IMR-90 (cell line): ENCODE results near the gene CMTR1. TPM values are rescaled to one million over a fixed set of nuclear protein-coding genes. Genes with fewer than 3 reads are reported as not detected.

Experiments used
- ATAC-seq: fragments of 200-7000 bp; cut with Tn5 transposase; 2 replicates; pipeline ENCODE4 v1.9.1; 2020; ENCODE audit warnings: low read depth, mild to moderate bottlenecking, moderate library complexity
- BruUV-seq: library from RNA; stranded (reverse); fragments of 400-500 nt; replicated peaks from 2 replicates; lab custom pipeline; 2021; lab: Mats Ljungman, UMichigan
- CTCF ChIA-PET: fragments of 300-600 bp; formaldehyde crosslinking; extraction: SDS; loops from one replicate; lab custom pipeline; 2021; ENCODE audit warnings: antibody characterized with exemption; lab: Yijun Ruan, JAX
- POLR2A ChIA-PET: fragments of 300-600 bp; sonication (Branson Sonifier 250); formaldehyde crosslinking; loops from one replicate; lab custom pipeline; 2022; ENCODE audit warnings: antibody characterized with exemption; ENCODE audit not compliant: unreplicated experiment; lab: Charles Lee
- DNase-seq: peaks from one replicate; pipeline ENCODE4 v3.0.0; 2013
- H2AFZ ChIP-seq: replicated peaks from 2 replicates; pipeline ENCODE3; 2013; ENCODE audit warnings: low read length, mild to moderate bottlenecking; ENCODE audit not compliant: poor library complexity
- H2AK5ac ChIP-seq: 2 replicates; pipeline ENCODE4 v1.6.1; 2013; ENCODE audit warnings: low read depth, low read length, inconsistent platforms
- H2AK9ac ChIP-seq: replicated peaks from 2 replicates; pipeline ENCODE3; 2013; ENCODE audit warnings: mild to moderate bottlenecking, low read depth, low read length, moderate library complexity; ENCODE audit not compliant: poor library complexity
- H2BK120ac ChIP-seq: 2 replicates; pipeline ENCODE4 v1.6.1; 2013; ENCODE audit warnings: low read depth, low read length, inconsistent platforms
- H2BK15ac ChIP-seq: 3 replicates; pipeline ENCODE4 v1.6.1; 2013; ENCODE audit warnings: low read depth, low read length, inconsistent platforms
- H2BK20ac ChIP-seq: 2 replicates; pipeline ENCODE4 v1.6.1; 2013; ENCODE audit warnings: low read depth, mild to moderate bottlenecking, inconsistent platforms, low read length, moderate library complexity
- H2BK5ac ChIP-seq: 2 replicates; pipeline ENCODE4 v1.6.1; 2013; ENCODE audit warnings: mild to moderate bottlenecking, low read depth, low read length, inconsistent platforms; ENCODE audit not compliant: poor library complexity, severe bottlenecking
- H3K14ac ChIP-seq: replicated peaks from 2 replicates; pipeline ENCODE4 v1.6.1; 2013; ENCODE audit warnings: low read depth, low read length, inconsistent platforms
- H3K18ac ChIP-seq: 2 replicates; pipeline ENCODE4 v1.6.1; 2013; ENCODE audit warnings: low read depth, low read length, control low read depth
- H3K23ac ChIP-seq: 2 replicates; pipeline ENCODE4 v1.6.1; 2013; ENCODE audit warnings: low read depth, low read length, inconsistent platforms
- H3K27ac ChIP-seq: 2 replicates; pipeline ENCODE4 v1.5.1; 2013; ENCODE audit warnings: mild to moderate bottlenecking, control low read depth, low read length; ENCODE audit not compliant: insufficient read depth
- H3K27me3 ChIP-seq: 2 replicates; pipeline ENCODE4 v1.6.1; 2013; ENCODE audit warnings: low read length; ENCODE audit not compliant: control insufficient read depth, insufficient read depth
- H3K36me3 ChIP-seq: 2 replicates; pipeline ENCODE4 v1.6.1; 2013; ENCODE audit warnings: low read length, mixed read lengths; ENCODE audit not compliant: control insufficient read depth, insufficient read depth
- H3K4ac ChIP-seq: 2 replicates; pipeline ENCODE4 v1.6.1; 2013; ENCODE audit warnings: low read depth, low read length, inconsistent platforms
- H3K4me1 ChIP-seq: 2 replicates; pipeline ENCODE4 v1.6.1; 2013; ENCODE audit warnings: low read length, mixed read lengths; ENCODE audit not compliant: control insufficient read depth, insufficient read depth
- H3K4me2 ChIP-seq: 2 replicates; pipeline ENCODE4 v1.6.1; 2013; ENCODE audit warnings: low read depth, mild to moderate bottlenecking, control low read depth, low read length, moderate library complexity
- H3K4me3 ChIP-seq: 2 replicates; pipeline ENCODE4 v1.5.1; 2013; ENCODE audit warnings: low read depth, mild to moderate bottlenecking, control low read depth, low read length, moderate library complexity; ENCODE audit not compliant: insufficient read depth
- H3K56ac ChIP-seq: 2 replicates; pipeline ENCODE4 v1.6.1; 2013; ENCODE audit warnings: low read length, inconsistent platforms; ENCODE audit not compliant: insufficient read depth; ENCODE audit errors: extremely low read depth
- H3K79me1 ChIP-seq, 2 experiments: 2 replicates each; pipeline ENCODE4 v1.6.1; 2013; ENCODE audit warnings: low read length in 2 of 2, inconsistent platforms in 1 of 2, low read depth in 1 of 2
- H3K9ac ChIP-seq: 2 replicates; pipeline ENCODE4 v1.6.1; 2013; ENCODE audit warnings: low read depth, low read length, control low read depth
- H3K9me1 ChIP-seq: 2 replicates; pipeline ENCODE4 v1.6.1; 2013; ENCODE audit warnings: low read length, inconsistent platforms; ENCODE audit not compliant: insufficient read depth
- H3K9me3 ChIP-seq: 2 replicates; pipeline ENCODE4 v1.6.1; 2013; ENCODE audit warnings: low read length; ENCODE audit not compliant: control insufficient read depth, insufficient read depth
- H4K20me1 ChIP-seq: 2 replicates; pipeline ENCODE4 v1.6.1; 2013; ENCODE audit warnings: low read length, inconsistent platforms; ENCODE audit not compliant: insufficient read depth
- H4K5ac ChIP-seq: 2 replicates; pipeline ENCODE4 v1.6.1; 2013; ENCODE audit warnings: mild to moderate bottlenecking, low read depth, low read length, control low read depth
- H4K8ac ChIP-seq, 2 experiments: 2 replicates each; pipeline ENCODE4 v1.6.1; 2013; ENCODE audit warnings: low read depth in 2 of 2, low read length in 2 of 2, control low read depth in 1 of 2, inconsistent platforms in 1 of 2
- H4K91ac ChIP-seq: 2 replicates; pipeline ENCODE4 v1.6.1; 2013; ENCODE audit warnings: low read depth, low read length, inconsistent platforms; ENCODE audit not compliant: insufficient read depth
- BHLHE40 ChIP-seq: fragments of 150-350 bp; IDR thresholded peaks from 2 replicates; pipeline ENCODE4 v1.6.1; 2016; ENCODE audit warnings: mild to moderate bottlenecking, low read depth, low read length
- CEBPB ChIP-seq: IDR thresholded peaks from 2 replicates; pipeline ENCODE4 v1.6.1; 2012; ENCODE audit warnings: low read depth, low read length, improper control_type of control experiment
- CHD1 ChIP-seq: IDR thresholded peaks from 2 replicates; pipeline ENCODE4 v1.6.1; 2012; ENCODE audit warnings: low read depth, low read length, improper control_type of control experiment
- CTCF ChIP-seq: conservative IDR thresholded peaks from 2 replicates; pipeline ENCODE4 v1.5.1; 2012; ENCODE audit warnings: mild to moderate bottlenecking, low read depth, low read length, improper control_type of control experiment
- ELK1 ChIP-seq: fragments of 150-350 bp; IDR thresholded peaks from 2 replicates; pipeline ENCODE4 v1.6.1; 2016; ENCODE audit warnings: low read depth, mild to moderate bottlenecking, low read length, moderate library complexity, borderline replicate concordance
- MAFK ChIP-seq: IDR thresholded peaks from 2 replicates; pipeline ENCODE4 v1.6.1; 2012; ENCODE audit warnings: low read depth, low read length, improper control_type of control experiment
- MAZ ChIP-seq: IDR thresholded peaks from 2 replicates; pipeline ENCODE4 v1.6.1; 2012; ENCODE audit warnings: low read depth, mild to moderate bottlenecking, low read length, improper control_type of control experiment, moderate library complexity, borderline replicate concordance
- MXI1 ChIP-seq: IDR thresholded peaks from 2 replicates; pipeline ENCODE4 v1.6.1; 2012; ENCODE audit warnings: low read depth, mild to moderate bottlenecking, low read length, moderate library complexity, borderline replicate concordance
- NFE2L2 ChIP-seq: fragments of 150-350 bp; IDR thresholded peaks from 2 replicates; pipeline ENCODE4 v1.6.1; 2016; ENCODE audit warnings: low read depth, mild to moderate bottlenecking, low read length
- RAD21 ChIP-seq: IDR thresholded peaks from 2 replicates; pipeline ENCODE4 v1.6.1; 2012; ENCODE audit warnings: low read length, improper control_type of control experiment
- RCOR1 ChIP-seq: IDR thresholded peaks from 2 replicates; pipeline ENCODE4 v1.6.1; 2012; ENCODE audit warnings: mild to moderate bottlenecking, low read length, improper control_type of control experiment; ENCODE audit not compliant: insufficient replicate concordance
- RFX5 ChIP-seq: IDR thresholded peaks from 2 replicates; pipeline ENCODE4 v1.8.0; 2012; ENCODE audit warnings: low read depth, mild to moderate bottlenecking, low read length, moderate library complexity
- SMC3 ChIP-seq: fragments of 150-350 bp; IDR thresholded peaks from 2 replicates; pipeline ENCODE4 v1.6.1; 2016; ENCODE audit warnings: low read depth, mild to moderate bottlenecking, antibody characterized with exemption, low read length, moderate library complexity
- USF2 ChIP-seq: fragments of 150-350 bp; IDR thresholded peaks from 2 replicates; pipeline ENCODE4 v1.6.1; 2017; ENCODE audit warnings: mild to moderate bottlenecking, antibody characterized with exemption, low read length, low read depth
- WGBS, 2 experiments: methylation state at CpG; one replicate each; pipeline versions ENCODE4 v1.1.5 to v1.1.7; 2013; ENCODE audit warnings: missing lambda C conversion rate in 2 of 2; ENCODE audit not compliant: insufficient read length in 1 of 2; ENCODE audit errors: extremely low coverage in 2 of 2; 5-methylcytosine and 5-hydroxymethylcytosine counted together
- dilution Hi-C: fragments of 300-500 bp; cut with HindIII; formaldehyde crosslinking; loops from one replicate; pipeline ENCODE4 v1.14.3; 2018; ENCODE audit warnings: low sequenced_read_pairs; ENCODE audit not compliant: unreplicated experiment
- in situ Hi-C: fragments of 300-500 bp; cut with MboI; formaldehyde crosslinking; loops from 3 replicates; pipeline ENCODE4 v1.14.3; 2019; ENCODE audit warnings: low sequenced_read_pairs, inconsistent platforms, mixed read lengths
- intact Hi-C: fragments of 100-400 bp; cut with micrococcal nuclease; formaldehyde crosslinking; loops from 2 replicates; pipeline ENCODE4 v1.10.0; 2022
- polyA plus RNA-seq, 3 experiments: library from polyadenylated mRNA; depleted of rRNA; stranded (reverse); fragments of >200 nt; gene quantifications; 2 replicates each; pipeline ENCODE4 v1.2.3, GENCODE V29; 2012; ENCODE audit warnings: low replicate concordance in 1 of 3
- total RNA-seq: library from RNA; depleted of rRNA; stranded (reverse); fragments of >200 nt; gene quantifications from 2 replicates; pipeline ENCODE4 v1.2.3, GENCODE V29; 2012

Gene CMTR1
- total and polyA plus RNA-seq, 2 of the 4 experiments (the other 2 are of a cell fraction) = 22.6 to 30.1 TPM

DNA sequence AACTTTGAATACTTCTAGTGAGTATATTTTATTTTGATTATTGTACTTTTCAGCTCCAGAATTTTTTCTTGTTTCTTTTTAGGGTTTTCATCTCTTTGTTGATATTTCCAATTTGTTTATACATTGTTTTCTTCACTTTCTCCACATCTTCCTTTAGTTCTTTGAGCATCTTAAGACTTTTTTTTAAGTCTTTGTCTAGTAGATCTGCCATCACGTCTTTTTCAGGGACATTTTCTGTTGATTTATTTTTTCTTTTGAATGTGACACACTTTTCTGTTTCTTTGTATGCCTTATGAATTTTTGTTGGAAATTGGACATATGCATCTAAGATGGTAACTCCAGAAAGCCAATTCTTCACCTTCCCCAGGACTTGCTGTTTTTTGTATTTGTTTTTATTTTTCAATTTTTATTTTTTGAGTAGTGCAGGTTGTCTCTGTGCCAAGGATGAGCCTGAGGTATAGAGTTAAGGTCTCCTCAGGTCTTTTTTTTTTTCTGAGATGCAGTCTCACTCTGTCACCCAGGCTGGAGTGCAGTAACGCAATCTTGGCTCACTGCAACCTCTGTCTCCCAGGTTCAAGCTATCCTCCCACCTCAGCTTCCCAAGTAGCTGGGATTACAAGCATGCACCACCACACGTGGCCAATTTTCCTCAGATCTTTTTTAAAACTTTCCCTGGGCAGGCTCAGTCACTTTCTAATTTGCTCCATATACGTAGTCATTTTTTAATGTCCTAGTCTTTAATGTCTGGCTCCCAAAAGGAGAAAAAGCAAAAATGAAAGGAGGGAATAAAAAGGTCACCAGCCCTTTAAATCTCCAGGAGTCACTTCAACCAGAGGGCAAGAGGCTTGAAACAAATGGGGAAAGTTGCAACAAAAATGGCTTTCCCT, 6.7 kb upstream of the CMTR1 start:
- no peak overlapping the region for H2BK15ac ChIP-seq
- no peak overlapping the region for H3K4me3 ChIP-seq
- H2AK5ac ChIP-seq = no peak overlapping the region
- H3K4ac ChIP-seq = no peak overlapping the region
- in situ Hi-C loops (no loop called here), intact Hi-C loops (no loop called here), dilution Hi-C loops (no loop called here)
- no peak overlapping the region for H3K56ac ChIP-seq
- ChIA-PET POLR2A (no interaction called here), CTCF (interaction anchor here (1.2 kb wide), 1 partner anchor 101 kb away, joined by 3 read pairs; no protein-coding TSS in a partner anchor)
- no peak overlapping the region for H4K8ac ChIP-seq
- H3K18ac ChIP-seq = no peak overlapping the region
- no peak overlapping the region for H2BK5ac ChIP-seq
- H4K5ac ChIP-seq = no peak overlapping the region
- DNase-seq (no peak), ATAC-seq (no peak)
- no CpG with 5 or more reads among the region's 4 CpGs for WGBS, 2 experiments
- H3K27me3 ChIP-seq = peaks cover 7% of the 10 kb centered on the region
- peaks cover 8% of the 10 kb centered on the region for H3K9me3 ChIP-seq
- H3K36me3 ChIP-seq = no peaks in the 10 kb centered on the region
- no peak overlapping the region for H4K91ac ChIP-seq
- no peaks in the 10 kb centered on the region for H3K79me1 ChIP-seq
- H2AFZ ChIP-seq = no peak overlapping the region
- TF ChIP-seq RFX5 = no peak
- no peak for TF ChIP-seq MAFK
- TF ChIP-seq NFE2L2 = no peak
- no peak for TF ChIP-seq CEBPB
- no peak for TF ChIP-seq SMC3
- no peak for TF ChIP-seq RCOR1
- TF ChIP-seq BHLHE40 = no peak
- no peak for TF ChIP-seq RAD21
- no peak for TF ChIP-seq USF2
- no peak for TF ChIP-seq MXI1
- TF ChIP-seq ELK1 = no peak
- no peak for TF ChIP-seq CTCF
- TF ChIP-seq CHD1 = no peak
- TF ChIP-seq MAZ = no peak
- no peaks in the 10 kb centered on the region for H3K9me1 ChIP-seq
- H2AK9ac ChIP-seq = no peak overlapping the region
- no peak overlapping the region for H2BK120ac ChIP-seq
- no peaks in the 10 kb centered on the region for H3K4me1 ChIP-seq
- BruUV-seq = no TSS peak
- no peak overlapping the region for H3K27ac ChIP-seq
- no peak overlapping the region for H3K23ac ChIP-seq
- no peak overlapping the region for H3K4me2 ChIP-seq
- no peak overlapping the region for H3K14ac ChIP-seq
- H3K9ac ChIP-seq = no peak overlapping the region
- no peak overlapping the region for H2BK20ac ChIP-seq
- no peaks in the 10 kb centered on the region for H4K20me1 ChIP-seq
